Type B pancreatic cell (in vitro differentiated cells): ENCODE results near the gene TBX18. TPM values are rescaled to one million over a fixed set of nuclear protein-coding genes. Genes with fewer than 3 reads are reported as not detected.

Experiments
- DNase-seq: peaks from one replicate; pipeline ENCODE4 v3.0.0; 2021; ENCODE audit warnings: mixed read lengths; ENCODE audit not compliant: unreplicated experiment; ENCODE audit errors: extremely low spot score
- H3K27ac Mint-ChIP-seq: 2 replicates; pipeline ENCODE4 v1.8.0; 2021; ENCODE audit warnings: mild to moderate bottlenecking, mixed read lengths
- H3K27me3 Mint-ChIP-seq: 2 replicates; pipeline ENCODE4 v1.8.0; 2021; ENCODE audit warnings: mixed read lengths
- H3K36me3 Mint-ChIP-seq: 2 replicates; pipeline ENCODE4 v1.8.0; 2021; ENCODE audit warnings: mixed read lengths
- H3K4me1 Mint-ChIP-seq: one replicate; pipeline ENCODE4 v1.8.0; 2021; ENCODE audit warnings: mixed read lengths; ENCODE audit not compliant: unreplicated experiment
- H3K4me3 Mint-ChIP-seq: 2 replicates; pipeline ENCODE4 v1.8.0; 2021; ENCODE audit warnings: mild to moderate bottlenecking, mixed read lengths
- H3K9me3 Mint-ChIP-seq: 2 replicates; pipeline ENCODE4 v1.8.0; 2021; ENCODE audit warnings: mixed read lengths
- CTCF ChIP-seq: fragments of 200-600 bp; sonication (generic); conservative IDR thresholded peaks from 2 replicates; pipeline ENCODE4 v1.5.0; 2021; ENCODE audit warnings: antibody characterized with exemption, mild to moderate bottlenecking
- total RNA-seq: library from RNA; stranded (reverse); gene quantifications from 2 replicates; pipeline ENCODE4 v1.2.1, GENCODE V29; 2021; ENCODE audit warnings: low replicate concordance

The TBX18 gene
- total RNA-seq, 1 donor from 2014 or later = 8.2 TPM

- H3K27me3 Mint-ChIP-seq = peaks cover 12% of the 10 kb centered on the region
- no peak overlapping the region for H3K4me3 Mint-ChIP-seq
- no peaks in the 10 kb centered on the region for H3K4me1 Mint-ChIP-seq
- no peak for TF ChIP-seq CTCF
- H3K36me3 Mint-ChIP-seq = no peaks in the 10 kb centered on the region
- H3K27ac Mint-ChIP-seq = no peak overlapping the region
- no peaks in the 10 kb centered on the region for H3K9me3 Mint-ChIP-seq
- DNase-seq = no peak
Observed at GRCh38 chr6:84804720-84805119, 40.3 kb upstream of the TBX18 start.

- DNase-seq = no peak
- Mint-ChIP-seq H3K9me3 (no peaks in the 10 kb centered on the region), H3K27ac (no peak overlapping the region), H3K27me3 (peaks cover 15% of the 10 kb centered on the region), H3K4me1 (no peaks in the 10 kb centered on the region), H3K4me3 (no peak overlapping the region), H3K36me3 (no peaks in the 10 kb centered on the region)
- TF ChIP-seq CTCF = no peak
Observed at GRCh38 chr6:84801250-84801649, 36.9 kb upstream of the TBX18 start.

DNA sequence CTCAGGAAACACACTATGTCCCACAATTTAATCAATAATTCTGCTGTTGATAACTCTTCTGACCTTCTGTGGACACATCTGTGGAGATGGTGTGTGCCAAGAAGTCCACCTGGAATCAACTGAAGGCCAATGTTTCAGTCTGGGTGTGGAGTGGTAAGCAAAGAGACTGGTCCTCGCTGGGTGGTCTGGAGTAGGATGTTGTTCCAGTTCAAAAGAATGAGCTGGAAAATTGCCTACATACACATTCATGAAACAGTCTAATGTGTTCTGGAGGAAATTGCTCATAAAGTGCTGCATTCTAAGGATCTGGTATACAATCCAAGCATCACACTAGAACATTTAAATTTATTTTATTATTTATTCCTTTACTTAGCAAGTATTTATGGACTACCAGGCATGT lies 33.9 kb upstream of the TBX18 start:
- no peaks in the 10 kb centered on the region for H3K9me3 Mint-ChIP-seq
- no peak overlapping the region for H3K27ac Mint-ChIP-seq
- H3K4me3 Mint-ChIP-seq = no peak overlapping the region
- H3K4me1 Mint-ChIP-seq = no peaks in the 10 kb centered on the region
- TF ChIP-seq CTCF = no peak
- H3K36me3 Mint-ChIP-seq = no peaks in the 10 kb centered on the region
- peaks cover 10% of the 10 kb centered on the region for H3K27me3 Mint-ChIP-seq
- no peak for DNase-seq

DNA sequence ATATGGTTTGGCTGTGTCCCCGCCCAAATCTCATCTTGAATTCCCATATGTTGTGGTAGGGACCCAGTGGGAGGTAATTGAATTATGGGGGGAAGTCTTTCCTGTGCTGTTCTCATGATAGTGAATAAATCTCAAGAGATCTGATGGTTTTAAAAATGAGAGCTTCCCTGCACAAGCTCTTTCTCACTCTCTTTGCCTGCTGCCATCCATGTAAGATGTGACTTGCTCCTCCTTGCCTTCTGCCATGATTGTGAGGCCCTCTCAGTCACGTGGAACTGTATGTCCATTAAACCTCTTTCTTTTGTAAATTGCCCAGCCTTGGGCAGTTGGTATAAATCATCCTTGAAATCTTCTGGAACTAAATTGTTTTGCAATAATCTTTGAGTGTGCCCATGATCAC lies 31.9 kb upstream of the TBX18 start:
- Mint-ChIP-seq H3K36me3 (no peaks in the 10 kb centered on the region), H3K4me1 (no peaks in the 10 kb centered on the region), H3K4me3 (no peak overlapping the region), H3K27me3 (peaks cover 4% of the 10 kb centered on the region), H3K27ac (no peak overlapping the region), H3K9me3 (no peaks in the 10 kb centered on the region)
- no peak for TF ChIP-seq CTCF
- no peak for DNase-seq

- no peak for DNase-seq
- H3K27me3 Mint-ChIP-seq = peaks cover 17% of the 10 kb centered on the region
- TF ChIP-seq CTCF = no peak
- H3K4me3 Mint-ChIP-seq = no peak overlapping the region
- no peak overlapping the region for H3K27ac Mint-ChIP-seq
- H3K36me3 Mint-ChIP-seq = no peaks in the 10 kb centered on the region
- no peaks in the 10 kb centered on the region for H3K9me3 Mint-ChIP-seq
- H3K4me1 Mint-ChIP-seq = no peaks in the 10 kb centered on the region
Observed at GRCh38 chr6:84791927-84792326, 27.5 kb upstream of the TBX18 start.

GRCh38 chr6:84791233-84791632 lies 26.8 kb upstream of the TBX18 start:
- TF ChIP-seq CTCF = no peak
- no peaks in the 10 kb centered on the region for H3K4me1 Mint-ChIP-seq
- no peaks in the 10 kb centered on the region for H3K36me3 Mint-ChIP-seq
- H3K27ac Mint-ChIP-seq = no peak overlapping the region
- H3K27me3 Mint-ChIP-seq = peaks cover 17% of the 10 kb centered on the region
- no peaks in the 10 kb centered on the region for H3K9me3 Mint-ChIP-seq
- H3K4me3 Mint-ChIP-seq = no peak overlapping the region
- no peak for DNase-seq
